Lung (tissue), 12 donors: ENCODE results near the gene GPBAR1. TPM values are rescaled to one million over a fixed set of nuclear protein-coding genes. Genes with fewer than 3 reads are reported as not detected.

ENCODE experiments used
- ATAC-seq: fragments of 200-7000 bp; cut with Tn5 transposase; one replicate; pipeline ENCODE4 v1.9.1; 2020; ENCODE audit warnings: moderate number of reproducible peaks; ENCODE audit not compliant: insufficient read depth, low FRiP score
- DNase-seq, 3 donors: peaks; one replicate each; pipeline ENCODE4 v3.0.0-alpha.2; 2013 to 2017
- H3K27ac ChIP-seq, 2 donors: one replicate each; pipeline ENCODE4 v1.5.1; 2013; ENCODE audit warnings: mild to moderate bottlenecking in 2 of 2, moderate library complexity in 2 of 2, control low read depth in 1 of 2, inconsistent platforms in 1 of 2, low read depth in 1 of 2, low read length in 1 of 2
- H3K27me3 ChIP-seq, 3 donors: one replicate each; pipeline ENCODE4 v1.5.1; 2013; ENCODE audit warnings: low read length in 2 of 3; ENCODE audit not compliant: control insufficient read depth in 3 of 3, insufficient read depth in 3 of 3
- H3K36me3 ChIP-seq, 4 donors: one replicate each; pipeline ENCODE4 v1.5.1; 2013; ENCODE audit warnings: low read length in 4 of 4, mild to moderate bottlenecking in 1 of 4, moderate library complexity in 1 of 4; ENCODE audit not compliant: control insufficient read depth in 4 of 4, insufficient read depth in 4 of 4
- H3K4me1 ChIP-seq, 5 donors: one replicate each; pipeline ENCODE4 v1.5.1; 2013; ENCODE audit warnings: low read length in 5 of 5, mild to moderate bottlenecking in 2 of 5, moderate library complexity in 1 of 5; ENCODE audit not compliant: control insufficient read depth in 5 of 5, insufficient read depth in 5 of 5
- H3K4me3 ChIP-seq: one replicate; pipeline ENCODE4 v1.5.1; 2013; ENCODE audit warnings: mild to moderate bottlenecking, control low read depth, moderate library complexity
- H3K9ac ChIP-seq, 2 donors: one replicate each; pipeline ENCODE4 v1.5.1; 2013; ENCODE audit warnings: low read length in 2 of 2, control low read depth in 1 of 2; ENCODE audit not compliant: insufficient read depth in 1 of 2
- H3K9me3 ChIP-seq, 4 donors: one replicate each; pipeline ENCODE4 v1.5.1; 2013; ENCODE audit warnings: low read length in 3 of 4, mild to moderate bottlenecking in 1 of 4, moderate library complexity in 1 of 4; ENCODE audit not compliant: control insufficient read depth in 4 of 4, insufficient read depth in 3 of 4
- CTCF ChIP-seq: IDR thresholded peaks from 2 replicates; pipeline ENCODE4 v1.5.1; 2012; ENCODE audit warnings: mild to moderate bottlenecking; ENCODE audit errors: control extremely low read depth, extremely low read depth
- WGBS, 2 donors: extraction: QIAGEN DNeasy Blood & Tissue Kit; methylation state at CpG; one replicate each; pipeline ENCODE4 v1.1.7; 2013; 5-methylcytosine and 5-hydroxymethylcytosine counted together
- polyA plus RNA-seq, 2 donors: library from polyadenylated mRNA; stranded (reverse); fragments of 200-250 nt; gene quantifications; one replicate each; pipeline ENCODE4 v1.2.1, GENCODE V29; 2013
- total RNA-seq, 2 donors: library from RNA; depleted of rRNA in 1 of 2; stranded (reverse); fragments of >200 nt in 1 of 2; gene quantifications; one replicate each; pipeline ENCODE4 v1.2.1, GENCODE V29; 2014 to 2021
- donor health status: control.
- donor health status: control.
- donor health status: Bipolar disorder and iron deficiency.
- donor health status: healthy.
- donor health status: DM: yes; HTN: yes; CAD: no.

Gene GPBAR1
- total and polyA plus RNA-seq, 4 donors, result 0.60 to 3.3 (median 2.1) TPM

GRCh38 chr2:218290316-218291261 is 29.8 kb downstream of the GPBAR1 start:
- 25% methylated on average over 12 of the region's 12 CpGs for WGBS, 2 donors
- Histone ChIP-seq H3K36me3 (peaks cover 0 to 2% (median under 1%) of the 10 kb centered on the region in 4 donors), H3K27me3 (no peaks in the 10 kb centered on the region), H3K27ac (peak overlapping the region; percentile 95 to 97), H3K4me1 (peaks cover 16 to 70% (median 29%) of the 10 kb centered on the region in 5 donors), H3K4me3 (peak overlapping the region; percentile 76), H3K9ac (peak overlapping the region in 1 of 2 donors; percentile 75), H3K9me3 (no peaks in the 10 kb centered on the region)
- ATAC-seq (no peak), DNase-seq (no peak)
- TF ChIP-seq CTCF, result no peak

GRCh38 chr2:218291318-218292047 is 30.7 kb downstream of the GPBAR1 start:
- H3K27ac ChIP-seq, result peak overlapping the region; percentile 95 to 97
- peaks cover 0 to 2% (median 0%) of the 10 kb centered on the region in 4 donors for H3K36me3 ChIP-seq
- no peak for DNase-seq
- H3K4me3 ChIP-seq, result peak overlapping the region; percentile 76
- ATAC-seq, result no peak
- TF ChIP-seq CTCF, result no peak
- H3K9me3 ChIP-seq, result no peaks in the 10 kb centered on the region
- peak overlapping the region; percentile 74 to 75 for H3K9ac ChIP-seq
- peaks cover 16 to 64% (median 27%) of the 10 kb centered on the region in 5 donors for H3K4me1 ChIP-seq
- no peaks in the 10 kb centered on the region for H3K27me3 ChIP-seq
- WGBS, 2 donors, result 20 to 21% methylated on average over 12 of the region's 12 CpGs

DNA sequence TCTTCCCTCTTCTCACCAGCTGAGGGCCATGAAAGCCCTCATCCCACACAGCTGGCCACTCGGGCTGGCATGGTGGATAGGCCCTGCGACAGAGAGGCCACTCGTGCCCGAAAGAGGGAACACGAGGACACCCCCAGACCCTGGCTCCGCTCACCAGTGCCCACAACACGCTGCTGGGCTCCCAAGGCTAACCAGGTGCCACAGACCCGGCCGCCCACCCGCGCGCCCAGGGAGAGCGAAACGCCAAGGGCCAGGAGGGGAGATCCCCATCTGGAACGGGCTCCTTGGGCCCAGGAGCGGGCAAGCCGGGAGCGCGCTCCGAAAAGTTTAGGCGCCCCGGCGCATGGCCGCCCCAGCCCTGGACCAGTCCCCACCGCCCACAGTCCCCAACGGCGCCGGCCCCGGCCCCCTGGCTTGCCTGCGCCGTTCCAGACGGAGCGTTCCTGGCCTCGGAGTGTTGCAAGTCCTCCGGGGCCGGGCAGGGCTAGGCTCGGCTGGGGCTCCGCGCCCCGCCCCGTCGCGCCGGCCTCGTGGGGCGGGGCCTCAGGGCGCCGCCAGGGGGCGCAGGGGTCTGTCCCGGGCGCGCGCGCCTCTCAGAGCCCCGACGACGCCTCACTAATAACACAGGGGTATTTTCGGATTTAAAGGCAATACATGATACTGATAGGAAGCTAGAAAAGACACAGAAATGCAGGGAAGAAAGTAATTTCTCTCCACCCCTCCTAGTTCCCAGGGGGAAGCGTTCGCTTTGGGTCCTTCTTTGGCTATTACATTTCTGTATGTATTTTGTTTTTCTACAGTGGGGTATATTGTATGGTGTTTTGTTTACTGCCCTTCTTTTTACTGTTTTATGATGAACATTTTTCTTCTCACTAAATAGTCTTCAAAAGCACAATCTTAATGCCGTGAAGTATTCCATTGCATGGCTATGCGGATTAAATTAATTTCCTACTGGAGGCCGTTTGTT is 31.5 kb downstream of the GPBAR1 start, which contains the start of gene TMBIM1:
Gene TMBIM1, minus strand, starts transcription at position 456 of the 967 bp plus-strand sequence. CDS start 10,362 bp downstream, outside the sequence.
- H3K27me3 ChIP-seq, result no peaks in the 10 kb centered on the region
- ATAC-seq (peak; percentile 92), DNase-seq (peak; percentile 81 to 85 (median 85))
- H3K27ac ChIP-seq, result peak within 1 kb of the TSS; percentile 95 to 97
- 4 to 6% methylated on average over 58 to 63 of the region's 63 CpGs for WGBS, 2 donors
- peaks cover 16 to 56% (median 27%) of the 10 kb centered on the region in 5 donors for H3K4me1 ChIP-seq
- H3K9me3 ChIP-seq, result no peaks in the 10 kb centered on the region
- peak within 1 kb of the TSS; percentile 74 to 75 for H3K9ac ChIP-seq
- H3K36me3 ChIP-seq, result peaks cover 0 to 2% (median 0%) of the 10 kb centered on the region in 4 donors
- peak within 1 kb of the TSS; percentile 76 for H3K4me3 ChIP-seq
- peak; percentile 53 for TF ChIP-seq CTCF
